Stomach (tissue), 9 donors: ENCODE results near the gene ZNF691. TPM values are rescaled to one million over a fixed set of nuclear protein-coding genes. Genes with fewer than 3 reads are reported as not detected.
"Not testable (repeated sequence)": the region's sequence is repeated elsewhere in the genome, so short reads cannot be mapped to it uniquely, and the experiment has no call there.

ENCODE experiments used
- DNase-seq, 2 donors: peaks; one replicate each; pipeline versions ENCODE4 v3.0.0 to v3.0.0-alpha.2; 2013 to 2019
- H3K27ac ChIP-seq, 5 donors: fragments of 200-600 bp in 4 of 5; sonication (generic) in 4 of 5; one replicate each; pipeline ENCODE4 v1.5.1; 2013 to 2019; ENCODE audit warnings: mild to moderate bottlenecking in 1 of 5, moderate library complexity in 1 of 5
- H3K27me3 ChIP-seq, 3 donors: fragments of 200-600 bp; sonication (generic); one replicate each; pipeline ENCODE4 v1.5.1; 2017 to 2019; ENCODE audit warnings: mixed run types in 1 of 3
- H3K36me3 ChIP-seq, 4 donors: fragments of 200-600 bp; sonication (generic); 1 replicate in 3 of 4; 2 replicates in 1 of 4; pipeline ENCODE4 v1.5.1; 2016 to 2019
- H3K4me1 ChIP-seq, 4 donors: fragments of 200-600 bp; sonication (generic); one replicate each; pipeline ENCODE4 v1.5.1; 2016 to 2019
- H3K4me3 ChIP-seq, 4 donors: fragments of 200-600 bp; sonication (generic) in 3 of 4; one replicate each; pipeline ENCODE4 v1.5.1; 2016 to 2019; ENCODE audit warnings: mild to moderate bottlenecking in 1 of 4
- H3K9me3 ChIP-seq, 4 donors: fragments of 200-600 bp; sonication (generic); one replicate each; pipeline ENCODE4 v1.5.1; 2016 to 2019
- EP300 ChIP-seq: sonication (generic); formaldehyde crosslinking; IDR thresholded peaks from one replicate; pipeline ENCODE4 v1.6.1; 2017; ENCODE audit warnings: antibody characterized with exemption
- POLR2A ChIP-seq, 4 donors: fragments of 450-650 bp; IDR thresholded peaks; one replicate each; pipeline ENCODE4 v1.6.1; 2016; ENCODE audit warnings: antibody characterized with exemption in 4 of 4, control low read depth in 2 of 4, mild to moderate bottlenecking in 1 of 4, moderate library complexity in 1 of 4
- POLR2AphosphoS5 ChIP-seq, 3 donors: sonication (generic); formaldehyde crosslinking; IDR thresholded peaks; one replicate each; pipeline ENCODE4 v1.6.1; 2016; ENCODE audit warnings: antibody characterized with exemption in 3 of 3
- WGBS, 5 donors: extraction: QIAGEN DNeasy Blood & Tissue Kit in 3 of 5; methylation state at CpG; one replicate each; pipeline versions ENCODE4 v1.1.5 to v1.1.7; 2013 to 2018; 5-methylcytosine and 5-hydroxymethylcytosine counted together
- intact Hi-C: fragments of 100-400 bp; cut with DNase I; formaldehyde crosslinking; loops from one replicate; pipeline ENCODE4 v1.15.1; 2023; ENCODE audit warnings: low total_unique reads
- polyA plus RNA-seq, 3 donors: library from polyadenylated mRNA; stranded (reverse); fragments of 200-250 nt; gene quantifications; one replicate each; pipeline ENCODE4 v1.2.3, GENCODE V29; 2013
- total RNA-seq, 5 donors: library from RNA; depleted of rRNA; stranded (reverse); fragments of >200 nt; gene quantifications; one replicate each; pipeline versions ENCODE4 v1.1.0 to v1.2.3, GENCODE V29; 2014 to 2016
- TF ChIP-seq, protein P1 (sequence below), 7 experiments: fragments of 450-650 bp in 4 of 7; fragments of 200-600 bp in 3 of 7; sonication (generic) in 3 of 7; IDR thresholded peaks; one replicate each; pipeline ENCODE4 v1.5.1; 2016 to 2019; ENCODE audit warnings: antibody characterized with exemption in 7 of 7, control low read depth in 2 of 7, mild to moderate bottlenecking in 1 of 7
- donor health status: healthy with polysubstance abuse.
- donor health status: Bipolar disorder and iron deficiency.
- donor health status: healthy.

The ZNF691 gene
- total and polyA plus RNA-seq, 8 donors: 1.2 to 12.8 (median 5.7) TPM

DNA sequence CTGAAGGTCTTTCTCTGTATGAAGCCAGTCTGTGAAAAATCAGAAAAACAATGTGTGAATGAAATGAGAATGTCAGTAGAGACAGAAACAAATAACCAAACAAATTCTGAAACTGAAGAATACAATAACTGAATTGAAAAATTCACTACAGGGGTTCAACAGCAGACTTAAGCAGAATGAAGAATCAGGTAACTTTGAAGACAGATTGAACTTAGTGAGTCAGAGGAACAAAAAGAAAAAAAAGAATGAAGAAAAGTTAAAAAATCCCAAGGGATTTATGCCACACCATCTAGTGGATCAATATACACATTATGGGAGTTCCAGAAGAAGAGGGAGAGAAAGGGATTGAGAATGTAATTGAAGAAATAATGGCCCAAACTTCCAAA lies 14.6 kb downstream of the ZNF691 start:
- Histone ChIP-seq H3K4me1 (no peaks in the 10 kb centered on the region), H3K4me3 (no peak overlapping the region), H3K9me3 (peaks cover 0 to 27% (median 13%) of the 10 kb centered on the region in 4 donors), H3K27me3 (peaks cover 0 to 15% (median 0%) of the 10 kb centered on the region in 3 donors), H3K36me3 (no peaks in the 10 kb centered on the region), H3K27ac (no peak overlapping the region)
- DNase-seq: no peak
- intact Hi-C loops: no loop called here
- TF ChIP-seq POLR2AphosphoS5 (IDR thresholded peaks at IDR 0.05) (no peak), POLR2A (IDR thresholded peaks at IDR 0.05) (no peak), EP300 (no peak)
- TF ChIP-seq, protein P1, sequence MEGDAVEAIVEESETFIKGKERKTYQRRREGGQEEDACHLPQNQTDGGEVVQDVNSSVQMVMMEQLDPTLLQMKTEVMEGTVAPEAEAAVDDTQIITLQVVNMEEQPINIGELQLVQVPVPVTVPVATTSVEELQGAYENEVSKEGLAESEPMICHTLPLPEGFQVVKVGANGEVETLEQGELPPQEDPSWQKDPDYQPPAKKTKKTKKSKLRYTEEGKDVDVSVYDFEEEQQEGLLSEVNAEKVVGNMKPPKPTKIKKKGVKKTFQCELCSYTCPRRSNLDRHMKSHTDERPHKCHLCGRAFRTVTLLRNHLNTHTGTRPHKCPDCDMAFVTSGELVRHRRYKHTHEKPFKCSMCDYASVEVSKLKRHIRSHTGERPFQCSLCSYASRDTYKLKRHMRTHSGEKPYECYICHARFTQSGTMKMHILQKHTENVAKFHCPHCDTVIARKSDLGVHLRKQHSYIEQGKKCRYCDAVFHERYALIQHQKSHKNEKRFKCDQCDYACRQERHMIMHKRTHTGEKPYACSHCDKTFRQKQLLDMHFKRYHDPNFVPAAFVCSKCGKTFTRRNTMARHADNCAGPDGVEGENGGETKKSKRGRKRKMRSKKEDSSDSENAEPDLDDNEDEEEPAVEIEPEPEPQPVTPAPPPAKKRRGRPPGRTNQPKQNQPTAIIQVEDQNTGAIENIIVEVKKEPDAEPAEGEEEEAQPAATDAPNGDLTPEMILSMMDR (IDR thresholded peaks at IDR 0.05): no peak

DNA sequence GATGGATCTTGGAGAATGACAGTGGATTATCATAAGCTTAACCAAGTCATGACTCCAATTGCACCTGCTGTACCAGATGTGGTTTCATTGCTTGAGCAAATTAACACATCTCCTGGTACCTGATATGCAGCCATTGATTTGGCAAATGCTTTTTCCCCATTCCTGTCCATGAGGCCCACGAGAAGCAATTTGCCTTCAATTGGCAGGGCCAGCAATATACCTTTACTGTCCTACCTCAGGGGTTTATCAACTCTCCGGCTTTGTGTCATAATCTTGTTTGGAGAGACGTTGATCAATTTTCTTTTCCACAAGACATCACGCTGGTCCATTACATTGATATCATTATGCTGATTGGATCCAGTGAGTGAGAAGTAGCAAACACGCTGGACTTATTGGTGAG lies 20.1 kb downstream of the ZNF691 start:
- DNase-seq: no peak
- Histone ChIP-seq H3K4me3 (no peak overlapping the region), H3K36me3 (no peaks in the 10 kb centered on the region), H3K27me3 (peaks cover 0 to 5% (median 0%) of the 10 kb centered on the region in 3 donors), H3K27ac (no peak overlapping the region), H3K4me1 (no peaks in the 10 kb centered on the region), H3K9me3 (peaks cover 0 to under 1% (median 0%) of the 10 kb centered on the region in 4 donors)
- TF ChIP-seq, protein P1 (IDR thresholded peaks at IDR 0.05): no peak
- TF ChIP-seq POLR2AphosphoS5 (IDR thresholded peaks at IDR 0.05) (no peak), EP300 (no peak), POLR2A (IDR thresholded peaks at IDR 0.05) (no peak)
- 75 to 85% (median 82%) methylated on average over 5 of the region's 5 CpGs for WGBS, 5 donors
- intact Hi-C loops: no loop called here

DNA sequence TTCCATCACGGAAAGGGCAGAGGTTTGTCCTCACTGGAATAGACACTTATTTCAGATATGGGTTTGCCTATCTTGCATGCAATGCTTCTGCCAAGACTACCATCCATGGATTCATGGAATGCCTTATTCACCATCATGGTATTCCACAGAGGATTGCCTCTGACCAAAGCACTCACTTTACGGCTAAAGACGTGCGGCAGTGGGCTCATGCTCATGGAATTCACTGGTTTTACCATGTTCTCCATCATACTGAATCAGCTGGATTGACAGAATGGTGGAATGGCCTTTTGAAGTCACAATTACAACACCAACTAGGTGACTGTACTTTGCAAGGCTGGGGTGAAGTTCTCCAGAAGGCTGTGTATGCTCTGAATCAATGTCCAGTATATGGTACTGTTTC lies 22.1 kb downstream of the ZNF691 start:
- H3K4me1 ChIP-seq, H3K36me3 ChIP-seq, H3K9me3 ChIP-seq, H3K4me3 ChIP-seq, DNase-seq, H3K27ac ChIP-seq, H3K27me3 ChIP-seq, intact Hi-C loops: not testable (repeated sequence)
- 80 to 94% (median 87%) methylated on average over 4 of the region's 4 CpGs for WGBS, 5 donors

DNA sequence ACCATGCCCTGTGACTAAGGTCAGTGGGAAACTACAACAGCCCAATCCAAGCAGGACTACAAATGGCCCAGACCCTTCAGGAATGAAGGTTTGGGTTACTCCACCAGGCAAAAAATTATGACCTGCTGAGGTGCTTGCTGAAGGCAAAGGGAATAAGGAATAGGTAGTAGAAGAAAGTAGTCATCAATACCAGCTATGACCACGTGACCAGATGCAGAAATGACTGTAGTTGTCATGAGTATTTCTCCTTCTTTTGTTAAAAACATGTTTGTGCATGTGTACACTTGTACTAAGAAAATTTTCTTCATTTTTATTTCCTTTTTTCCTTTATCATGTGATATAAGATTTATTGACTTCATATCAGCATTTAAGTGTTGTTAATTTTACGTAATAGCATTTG lies 22.8 kb downstream of the ZNF691 start:
- H3K9me3 ChIP-seq, H3K4me3 ChIP-seq, intact Hi-C loops, H3K4me1 ChIP-seq, H3K27ac ChIP-seq, DNase-seq, H3K27me3 ChIP-seq, H3K36me3 ChIP-seq: not testable (repeated sequence)
- 56 to 61% (median 58%) methylated on average over 2 of the region's 2 CpGs for WGBS, 5 donors

DNA sequence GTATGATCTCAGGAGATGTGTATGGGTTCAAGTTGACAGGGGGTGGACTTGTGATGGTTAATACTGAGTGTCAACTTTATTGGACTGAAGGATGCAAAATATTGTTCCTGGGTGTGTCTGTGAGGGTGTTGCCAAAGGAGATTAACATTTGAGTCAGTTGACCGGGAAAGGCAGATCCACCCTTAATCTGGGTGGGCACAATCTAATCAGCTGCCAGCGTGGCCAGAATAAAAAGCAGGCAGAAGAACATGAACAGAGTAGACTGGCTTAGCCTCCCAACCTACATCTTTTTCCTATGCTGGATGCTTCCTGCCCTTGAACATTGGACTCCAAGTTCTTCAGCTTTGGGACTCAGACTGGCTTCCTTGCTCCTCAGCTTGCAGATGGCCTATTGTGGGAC lies 23.3 kb downstream of the ZNF691 start:
- H3K36me3 ChIP-seq, DNase-seq, H3K27me3 ChIP-seq, H3K27ac ChIP-seq, intact Hi-C loops, H3K9me3 ChIP-seq, H3K4me3 ChIP-seq, H3K4me1 ChIP-seq: not testable (repeated sequence)
- 48 to 72% (median 53%) methylated on average over 2 of the region's 2 CpGs for WGBS, 5 donors

DNA sequence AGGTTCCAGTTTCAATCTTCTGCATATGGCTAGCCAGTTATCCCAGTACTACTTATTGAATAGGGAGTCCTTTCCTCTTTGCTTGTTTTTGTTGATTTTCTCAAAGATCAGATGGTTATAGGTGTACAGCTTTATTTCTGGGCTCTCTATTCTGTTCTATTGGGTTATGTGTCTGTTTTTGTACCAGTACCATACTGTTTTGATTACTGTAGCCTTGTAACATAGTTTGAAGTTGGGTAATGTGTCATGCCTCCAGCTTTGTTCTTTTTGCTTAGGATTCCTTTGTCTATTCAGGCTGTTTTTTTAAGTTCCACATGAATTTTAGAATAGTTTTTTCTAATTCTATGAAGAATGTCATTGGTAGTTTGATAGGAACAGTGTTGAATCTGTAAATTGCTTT lies 26.7 kb downstream of the ZNF691 start:
- DNase-seq, H3K9me3 ChIP-seq, H3K4me3 ChIP-seq, H3K36me3 ChIP-seq, H3K27ac ChIP-seq, intact Hi-C loops, H3K27me3 ChIP-seq, H3K4me1 ChIP-seq: not testable (repeated sequence)

DNA sequence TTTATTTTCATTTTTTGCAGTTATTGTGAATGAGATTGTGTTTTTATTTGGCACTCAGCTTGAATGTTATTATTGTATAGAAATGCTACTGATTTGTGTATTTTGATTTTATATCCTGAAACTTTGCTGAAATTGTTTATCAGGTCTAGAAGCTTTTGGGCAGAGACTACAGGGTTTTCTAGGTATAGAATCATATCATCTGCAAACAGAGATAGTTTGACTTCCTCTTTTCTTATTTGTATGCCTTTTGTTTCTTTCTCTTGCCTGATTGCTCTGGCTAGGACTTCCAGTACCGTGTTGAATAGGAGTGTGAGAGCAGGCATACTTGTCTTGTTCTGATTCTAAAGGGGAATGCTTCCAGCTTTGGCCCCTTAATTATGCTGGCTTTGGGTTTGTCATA lies 27.3 kb downstream of the ZNF691 start:
- H3K36me3 ChIP-seq: no peaks in the 10 kb centered on the region
- peaks cover 0 to 5% (median 0%) of the 10 kb centered on the region in 3 donors for H3K27me3 ChIP-seq
- no peak overlapping the region for H3K27ac ChIP-seq
- intact Hi-C loops: no loop called here
- no peak overlapping the region for H3K4me3 ChIP-seq
- TF ChIP-seq POLR2A (IDR thresholded peaks at IDR 0.05): no peak
- TF ChIP-seq, protein P1 (IDR thresholded peaks at IDR 0.05): no peak
- no peak for TF ChIP-seq EP300
- TF ChIP-seq POLR2AphosphoS5 (IDR thresholded peaks at IDR 0.05): no peak
- DNase-seq: no peak
- peaks cover 0 to 6% (median 0%) of the 10 kb centered on the region in 4 donors for H3K9me3 ChIP-seq
- H3K4me1 ChIP-seq: no peaks in the 10 kb centered on the region
- WGBS, 5 donors: 28 to 58% (median 36%) methylated on average over 1 of the region's 1 CpG
